GM10248 (cell line): Measurements from ENCODE around the gene CARTPT.

Experiments used
- CTCF ChIA-PET: fragments of 300-600 bp; sonication (Branson Sonifier 250); formaldehyde crosslinking; extraction: SDS; loops from one replicate; lab custom pipeline; 2021; ENCODE audit warnings: antibody characterized with exemption; lab: Yijun Ruan, JAX
- POLR2A ChIA-PET: fragments of 350-650 bp; sonication (Branson Sonifier 250); formaldehyde crosslinking; extraction: SDS; loops from one replicate; lab custom pipeline; 2020; ENCODE audit warnings: antibody characterized with exemption; lab: Yijun Ruan, JAX
- DNase-seq: peaks from one replicate; pipeline ENCODE4 v3.0.0; 2012; ENCODE audit errors: extremely low spot score
- CTCF ChIP-seq: IDR thresholded peaks from 2 replicates; pipeline ENCODE4 v1.5.1; 2012; ENCODE audit warnings: mild to moderate bottlenecking, low read depth; ENCODE audit errors: extremely low read depth, missing control alignments, control extremely low read depth

Gene CARTPT

GRCh38 chr5:71700803-71701202, 18.3 kb upstream of the CARTPT start:
- DNase-seq: no peak
- ChIA-PET CTCF (no interaction called here), POLR2A (no interaction called here)
- TF ChIP-seq CTCF: no peak

- TF ChIP-seq CTCF: no peak
- DNase-seq: no peak
- ChIA-PET POLR2A (no interaction called here), CTCF (no interaction called here)
Observed at GRCh38 chr5:71701407-71701806, 17.7 kb upstream of the CARTPT start.

GRCh38 chr5:71703941-71704340, 15.1 kb upstream of the CARTPT start:
- ChIA-PET CTCF (interaction anchor here (1.3 to 2.8 kb wide), 2 partner anchors 11 to 12 kb away, joined by 3 to 9 read pairs; no protein-coding TSS in a partner anchor), POLR2A (no interaction called here)
- DNase-seq: no peak
- TF ChIP-seq CTCF: no peak

- ChIA-PET CTCF (interaction anchor here (0.7 to 1.6 kb wide), 7 partner anchors 8 to 105 kb away, joined by 3 to 7 read pairs (median 3); no protein-coding TSS in a partner anchor), POLR2A (no interaction called here)
- no peak for TF ChIP-seq CTCF
- no peak for DNase-seq
Observed at GRCh38 chr5:71705421-71705820, 13.7 kb upstream of the CARTPT start.

- no peak for DNase-seq
- TF ChIP-seq CTCF: no peak
- ChIA-PET CTCF (no interaction called here), POLR2A (no interaction called here)
Observed at GRCh38 chr5:71706906-71707305, 12.2 kb upstream of the CARTPT start.

- no peak for TF ChIP-seq CTCF
- POLR2A ChIA-PET: no interaction called here
- DNase-seq: no peak
- CTCF ChIA-PET: interaction anchor here (1.5 kb wide), 1 partner anchor 13 kb away, joined by 4 read pairs; no protein-coding TSS in a partner anchor
Observed at GRCh38 chr5:71711610-71712009, 7.5 kb upstream of the CARTPT start.

- DNase-seq: no peak
- ChIA-PET CTCF (interaction anchor here (1.1 kb wide), 1 partner anchor 10 kb away, joined by 3 read pairs; no protein-coding TSS in a partner anchor), POLR2A (no interaction called here)
- no peak for TF ChIP-seq CTCF
Observed at GRCh38 chr5:71714911-71715310, 4.2 kb upstream of the CARTPT start.
